Colonic mucosa (tissue), 4 donors: Measurements from ENCODE around the gene NEK7. TPM values are rescaled to one million over a fixed set of nuclear protein-coding genes. Genes with fewer than 3 reads are reported as not detected.

Experiments used
- DNase-seq: peaks from one replicate; pipeline ENCODE4 v3.0.0-alpha.2; 2020
- H3K27ac ChIP-seq: fragments of 200-600 bp; one replicate; pipeline ENCODE4 v1.8.0; 2021
- H3K27me3 ChIP-seq: fragments of 200-600 bp; one replicate; pipeline ENCODE4 v1.8.0; 2021
- H3K36me3 ChIP-seq: fragments of 200-600 bp; one replicate; pipeline ENCODE4 v1.8.0; 2021
- H3K4me1 ChIP-seq: fragments of 200-600 bp; one replicate; pipeline ENCODE4 v1.8.0; 2021; ENCODE audit warnings: mild to moderate bottlenecking
- H3K4me3 ChIP-seq: fragments of 200-600 bp; one replicate; pipeline ENCODE4 v1.8.0; 2021
- H3K9ac ChIP-seq, 2 donors: one replicate each; pipeline ENCODE4 v1.7.0; 2013; ENCODE audit warnings: control low read depth in 2 of 2, low read depth in 2 of 2, low read length in 2 of 2
- H3K9me3 ChIP-seq: fragments of 200-600 bp; one replicate; pipeline ENCODE4 v1.8.0; 2021
- intact Hi-C: fragments of 100-400 bp; cut with DNase I; formaldehyde crosslinking; loops from one replicate; pipeline ENCODE4 v1.14.1; 2022
- total RNA-seq, 2 donors: library from RNA; stranded (reverse); fragmentation: NEBNext Ultra II Directional in 1 of 2; extraction: Animal tissue kit (Norgen Biotek cat#: 25700) in 1 of 2; gene quantifications; one replicate each; pipeline ENCODE4 v1.2.1, GENCODE V29; 2021
- TF ChIP-seq, protein P1 (sequence below): fragments of 200-600 bp; IDR thresholded peaks from one replicate; pipeline ENCODE4 v1.8.0; 2022; ENCODE audit warnings: antibody characterized with exemption, mild to moderate bottlenecking
- donor health status: healthy.
- donor health status: DM: no; HTN: no; CAD: no.
- donor health status: DM: no; HTN: no; CAD: no.

The NEK7 gene
- total RNA-seq, 2 donors from 2014 or later, result 45.4 to 64.7 TPM

DNA sequence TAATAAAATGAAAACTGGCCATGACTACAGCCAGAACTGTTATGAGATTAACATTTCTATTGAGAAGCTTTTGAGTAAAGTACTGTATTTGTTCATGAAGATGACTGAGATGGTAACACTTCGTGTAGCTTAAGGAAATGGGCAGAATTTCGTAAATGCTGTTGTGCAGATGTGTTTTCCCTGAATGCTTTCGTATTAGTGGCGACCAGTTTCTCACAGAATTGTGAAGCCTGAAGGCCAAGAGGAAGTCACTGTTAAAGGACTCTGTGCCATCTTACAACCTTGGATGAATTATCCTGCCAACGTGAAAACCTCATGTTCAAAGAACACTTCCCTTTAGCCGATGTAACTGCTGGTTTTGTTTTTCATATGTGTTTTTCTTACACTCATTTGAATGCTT is 164.0 kb downstream of the NEK7 start:
- Histone ChIP-seq H3K4me1 (no peaks in the 10 kb centered on the region), H3K36me3 (no peaks in the 10 kb centered on the region), H3K27ac (no peak overlapping the region), H3K9me3 (no peaks in the 10 kb centered on the region), H3K9ac (no peak overlapping the region), H3K27me3 (no peaks in the 10 kb centered on the region), H3K4me3 (no peak overlapping the region)
- DNase-seq, result no peak
- TF ChIP-seq, protein P1, sequence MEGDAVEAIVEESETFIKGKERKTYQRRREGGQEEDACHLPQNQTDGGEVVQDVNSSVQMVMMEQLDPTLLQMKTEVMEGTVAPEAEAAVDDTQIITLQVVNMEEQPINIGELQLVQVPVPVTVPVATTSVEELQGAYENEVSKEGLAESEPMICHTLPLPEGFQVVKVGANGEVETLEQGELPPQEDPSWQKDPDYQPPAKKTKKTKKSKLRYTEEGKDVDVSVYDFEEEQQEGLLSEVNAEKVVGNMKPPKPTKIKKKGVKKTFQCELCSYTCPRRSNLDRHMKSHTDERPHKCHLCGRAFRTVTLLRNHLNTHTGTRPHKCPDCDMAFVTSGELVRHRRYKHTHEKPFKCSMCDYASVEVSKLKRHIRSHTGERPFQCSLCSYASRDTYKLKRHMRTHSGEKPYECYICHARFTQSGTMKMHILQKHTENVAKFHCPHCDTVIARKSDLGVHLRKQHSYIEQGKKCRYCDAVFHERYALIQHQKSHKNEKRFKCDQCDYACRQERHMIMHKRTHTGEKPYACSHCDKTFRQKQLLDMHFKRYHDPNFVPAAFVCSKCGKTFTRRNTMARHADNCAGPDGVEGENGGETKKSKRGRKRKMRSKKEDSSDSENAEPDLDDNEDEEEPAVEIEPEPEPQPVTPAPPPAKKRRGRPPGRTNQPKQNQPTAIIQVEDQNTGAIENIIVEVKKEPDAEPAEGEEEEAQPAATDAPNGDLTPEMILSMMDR, result no peak
- intact Hi-C loops, result no loop called here

DNA sequence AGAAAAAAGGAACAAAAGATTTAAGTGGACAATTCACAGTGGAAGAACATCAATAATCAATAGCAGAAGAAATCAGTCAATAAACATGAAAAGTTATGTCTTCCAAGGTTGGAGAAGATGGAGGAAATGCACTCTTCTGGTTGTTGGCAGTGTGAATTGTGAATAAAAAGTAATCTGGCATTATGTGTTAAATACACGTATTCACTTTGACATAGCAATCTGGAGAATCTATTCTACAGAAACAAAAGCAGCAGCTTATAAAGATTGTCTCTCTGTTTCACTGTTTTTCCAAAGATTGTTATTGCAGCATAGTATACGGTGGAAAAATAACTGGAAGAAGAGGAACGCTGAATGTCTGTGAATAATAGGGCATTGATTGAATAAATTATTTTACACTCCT is 169.4 kb downstream of the NEK7 start:
- Histone ChIP-seq H3K36me3 (no peaks in the 10 kb centered on the region), H3K4me3 (no peak overlapping the region), H3K4me1 (no peaks in the 10 kb centered on the region), H3K27ac (no peak overlapping the region), H3K9me3 (no peaks in the 10 kb centered on the region), H3K27me3 (no peaks in the 10 kb centered on the region), H3K9ac (no peak overlapping the region)
- intact Hi-C loops, result no loop called here
- TF ChIP-seq, protein P1, result no peak
- DNase-seq, result no peak

DNA sequence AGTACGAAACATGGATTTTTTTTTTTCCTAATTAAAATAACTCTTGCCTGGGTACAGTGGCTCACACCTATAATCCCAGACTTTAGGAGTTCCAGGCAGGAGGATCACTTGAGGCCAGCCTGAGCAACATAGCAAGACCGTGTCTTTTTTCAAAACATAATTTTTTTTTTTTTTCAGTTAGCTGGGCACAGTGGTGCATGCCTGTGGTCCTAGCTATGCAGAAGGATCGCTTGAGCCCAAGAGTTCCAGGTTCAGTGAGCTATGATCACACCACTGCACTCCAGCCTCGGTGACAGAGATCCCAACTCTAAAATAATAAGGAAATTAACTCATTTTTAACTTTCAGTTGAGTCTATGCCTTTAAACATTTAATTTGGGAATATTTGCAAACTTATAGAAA is 170.1 kb downstream of the NEK7 start:
- H3K27ac ChIP-seq, result no peak overlapping the region
- H3K4me3 ChIP-seq, result no peak overlapping the region
- H3K36me3 ChIP-seq, result no peaks in the 10 kb centered on the region
- TF ChIP-seq, protein P1, result no peak
- no peaks in the 10 kb centered on the region for H3K27me3 ChIP-seq
- no peak overlapping the region for H3K9ac ChIP-seq
- no peaks in the 10 kb centered on the region for H3K9me3 ChIP-seq
- H3K4me1 ChIP-seq, result no peaks in the 10 kb centered on the region
- intact Hi-C loops, result no loop called here
- no peak for DNase-seq

DNA sequence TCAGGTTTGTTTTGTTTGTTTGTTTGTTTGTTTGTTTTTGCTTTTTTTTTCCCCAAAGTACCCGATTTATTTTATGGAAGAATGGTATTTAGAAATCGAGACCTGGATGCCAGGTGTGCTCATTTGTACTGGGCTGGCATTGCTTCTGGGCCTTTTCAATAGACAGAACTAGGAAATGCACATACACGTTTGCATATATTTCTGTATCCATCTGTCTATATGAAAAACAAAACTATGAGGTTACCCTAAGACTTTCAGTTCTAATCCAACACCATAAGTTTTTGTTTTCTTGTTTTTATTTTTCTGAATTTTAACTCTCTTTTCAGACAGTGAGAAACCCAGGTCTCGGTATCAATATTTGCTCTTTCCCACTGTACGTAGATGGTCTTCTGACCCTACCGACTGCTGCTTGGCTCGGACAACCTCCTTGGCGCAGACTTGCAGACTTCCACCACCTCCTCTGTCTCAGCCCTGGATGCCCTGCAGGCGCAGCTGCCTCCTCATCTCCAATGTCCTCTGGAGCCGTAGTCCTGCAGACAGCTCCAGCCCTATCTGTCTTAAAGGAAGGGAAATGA is 171.7 kb downstream of the NEK7 start:
- TF ChIP-seq, protein P1, result no peak
- Histone ChIP-seq H3K36me3 (no peaks in the 10 kb centered on the region), H3K27me3 (no peaks in the 10 kb centered on the region), H3K4me3 (no peak overlapping the region), H3K9me3 (no peaks in the 10 kb centered on the region), H3K4me1 (no peaks in the 10 kb centered on the region), H3K27ac (no peak overlapping the region), H3K9ac (no peak overlapping the region)
- intact Hi-C loops, result no loop called here
- DNase-seq, result no peak

DNA sequence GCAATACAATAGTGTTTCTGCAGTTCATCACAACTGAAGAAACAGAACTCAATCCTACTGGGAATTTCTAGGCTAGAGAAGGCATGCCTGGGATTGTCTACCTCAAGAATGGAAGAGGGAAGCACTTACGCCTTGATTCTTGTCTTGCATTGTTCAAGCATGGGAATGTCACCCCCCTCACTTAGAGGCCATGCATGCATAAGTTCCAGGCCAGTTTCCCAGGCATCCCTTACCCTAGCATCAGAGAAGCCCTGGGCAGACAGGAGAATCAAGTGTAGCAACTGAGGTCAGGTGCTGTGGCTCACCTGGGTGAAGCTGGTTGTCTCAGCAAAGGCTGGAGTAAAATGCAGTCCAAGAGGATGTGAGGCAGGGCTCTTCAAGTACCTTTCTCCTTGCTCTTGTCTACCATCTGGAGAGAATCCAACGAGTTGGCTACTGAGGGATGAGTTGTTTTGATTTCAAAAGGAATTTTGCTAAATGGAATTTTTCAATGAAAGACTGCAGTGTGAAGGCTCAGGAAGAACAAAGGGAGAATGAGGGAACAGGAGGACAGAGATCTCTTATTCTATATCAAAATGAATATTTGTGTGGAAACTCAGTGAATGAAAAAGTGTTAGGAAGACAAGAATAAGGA is 174.3 kb downstream of the NEK7 start:
- H3K4me1 ChIP-seq, result no peaks in the 10 kb centered on the region
- H3K9ac ChIP-seq, result no peak overlapping the region
- H3K9me3 ChIP-seq, result no peaks in the 10 kb centered on the region
- no peaks in the 10 kb centered on the region for H3K27me3 ChIP-seq
- TF ChIP-seq, protein P1, result no peak
- intact Hi-C loops, result no loop called here
- DNase-seq, result no peak
- H3K27ac ChIP-seq, result no peak overlapping the region
- H3K4me3 ChIP-seq, result no peak overlapping the region
- H3K36me3 ChIP-seq, result no peaks in the 10 kb centered on the region
